GM12891 (cell line): ENCODE measurements around the gene KCNIP1.

Experiments
- PAX5 ChIP-seq: IDR thresholded peaks from 2 replicates; pipeline ENCODE4 v1.6.1; 2011; ENCODE audit warnings: low read length, moderate library complexity, mild to moderate bottlenecking; ENCODE audit not compliant: insufficient read depth, severe bottlenecking
- POLR2A ChIP-seq: IDR thresholded peaks from 2 replicates; pipeline ENCODE4 v1.6.1; 2011; ENCODE audit warnings: low read depth, low read length, control low read depth
- POLR2AphosphoS5 ChIP-seq: IDR thresholded peaks from 2 replicates; pipeline ENCODE4 v1.6.1; 2011; ENCODE audit warnings: low read depth, low read length, control low read depth
- POU2F2 ChIP-seq: IDR thresholded peaks from 2 replicates; pipeline ENCODE4 v1.6.1; 2011; ENCODE audit warnings: low read depth, mild to moderate bottlenecking, control low read depth, low read length, moderate library complexity
- SPI1 ChIP-seq: IDR thresholded peaks from 2 replicates; pipeline ENCODE4 v1.6.1; 2011; ENCODE audit warnings: low read depth, low read length, control low read depth
- TAF1 ChIP-seq: IDR thresholded peaks from 2 replicates; pipeline ENCODE4 v1.6.1; 2011; ENCODE audit warnings: low read depth, low read length, control low read depth

DNA sequence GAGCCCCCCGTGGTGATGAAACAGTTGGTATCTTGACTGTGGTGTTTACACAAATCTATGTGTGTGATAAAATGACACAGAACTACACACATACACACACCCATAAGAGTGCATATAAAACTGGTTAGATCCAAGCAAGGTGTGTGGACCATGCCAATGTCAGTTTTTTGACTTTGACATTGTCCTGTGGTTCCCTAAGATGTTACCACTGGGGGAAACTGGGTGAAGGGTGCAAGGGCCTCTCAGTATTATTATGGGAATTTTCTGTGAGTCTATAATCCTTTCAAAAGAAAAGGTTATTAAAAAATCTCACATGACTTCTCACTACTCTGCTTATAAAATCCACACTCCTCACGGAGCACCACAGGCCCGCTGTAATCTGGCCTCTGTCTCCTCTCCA is 13.4 kb upstream of the KCNIP1 start:
- TF ChIP-seq POLR2A (no peak), POLR2AphosphoS5 (no peak), TAF1 (no peak), POU2F2 (no peak), PAX5 (no peak), SPI1 (no peak)
